ENCODE data around the gene LMBR1L.

The LMBR1L gene

DNA sequence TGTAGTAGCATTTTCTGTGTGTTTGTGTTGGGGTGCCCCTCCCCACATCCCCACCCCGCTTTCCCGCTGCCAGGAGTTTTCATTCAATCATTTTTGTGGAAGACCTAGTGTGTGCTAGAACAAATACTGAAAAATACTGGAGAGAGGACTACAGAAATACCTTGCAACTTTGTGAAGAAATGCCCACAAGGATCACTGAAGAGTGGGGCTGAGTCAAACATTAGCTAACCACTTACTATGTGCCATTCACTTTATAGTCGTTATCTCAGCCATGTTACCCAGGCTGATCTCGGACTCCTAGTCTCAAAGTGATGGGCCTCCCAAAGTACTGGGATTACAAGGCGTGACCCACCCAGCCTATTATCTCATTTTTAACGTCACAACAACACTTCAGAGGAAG lies 559 bp upstream of the LMBR1L start:
- no peak for DNase-seq (ENCODE audit: low spot score)

DNA sequence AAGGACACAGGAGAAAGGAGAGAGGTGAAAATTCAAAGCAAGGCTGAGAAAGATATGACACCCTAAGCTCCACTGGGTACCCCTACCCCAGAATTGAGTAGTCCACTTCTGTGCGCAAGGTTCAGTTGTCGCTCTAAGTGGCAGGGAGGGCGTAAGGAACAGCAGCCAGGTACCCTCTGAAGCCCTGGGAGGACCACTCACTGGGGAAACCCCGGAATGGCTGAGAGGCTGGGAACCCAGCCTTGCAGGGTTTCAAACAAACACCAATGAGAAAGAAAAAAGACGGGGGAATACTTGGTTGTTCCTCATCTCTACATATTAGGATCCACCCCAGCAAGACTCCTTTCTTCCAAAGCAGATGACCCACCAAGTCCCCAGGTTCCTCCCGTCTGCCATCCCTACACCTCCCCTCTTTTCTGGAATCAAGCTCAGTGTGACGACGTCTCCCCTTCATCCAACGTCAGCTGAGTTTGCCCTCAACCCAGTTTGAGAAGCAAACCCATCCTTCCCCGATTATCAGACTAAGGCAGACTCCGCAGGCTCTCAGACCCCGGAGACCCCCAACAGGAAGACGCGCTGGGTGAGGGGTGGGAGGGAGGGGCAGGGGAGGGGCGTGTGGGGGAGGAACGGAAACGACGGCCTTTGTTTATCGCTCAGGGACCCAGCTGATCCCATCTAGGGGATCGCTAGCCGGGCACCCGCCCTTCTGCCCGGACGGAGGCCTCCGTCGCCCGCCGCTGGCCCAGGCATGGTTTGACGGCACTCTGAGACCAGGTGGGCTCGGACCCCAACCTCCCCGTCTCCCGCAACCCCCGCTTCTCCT lies 795 bp downstream of the LMBR1L start:
- no peak for DNase-seq (ENCODE audit: low spot score)

DNA sequence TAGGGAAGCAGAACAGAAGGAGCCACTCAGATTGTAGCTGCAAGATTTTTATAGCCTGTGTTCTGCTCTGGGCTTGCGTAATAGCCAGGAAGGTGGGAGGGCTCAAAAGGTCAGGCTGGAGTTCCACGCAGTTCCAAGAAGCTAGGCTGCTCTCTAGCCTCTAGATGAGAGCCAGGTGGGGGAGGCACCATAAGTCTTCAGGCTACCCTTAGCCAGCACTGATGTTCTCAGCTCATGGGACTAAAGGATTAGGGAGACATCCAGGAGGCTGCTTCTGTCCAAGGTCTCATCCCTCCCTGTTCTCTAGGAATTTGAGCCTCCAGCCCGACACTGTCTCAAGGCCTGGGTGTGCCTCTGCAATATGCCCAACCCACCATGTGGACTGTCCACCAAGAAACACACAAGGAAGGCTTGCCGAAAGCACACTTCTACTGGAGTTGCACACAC lies 1.7 kb downstream of the LMBR1L start:
- DNase-seq (ENCODE audit: low spot score) = no peak

DNA sequence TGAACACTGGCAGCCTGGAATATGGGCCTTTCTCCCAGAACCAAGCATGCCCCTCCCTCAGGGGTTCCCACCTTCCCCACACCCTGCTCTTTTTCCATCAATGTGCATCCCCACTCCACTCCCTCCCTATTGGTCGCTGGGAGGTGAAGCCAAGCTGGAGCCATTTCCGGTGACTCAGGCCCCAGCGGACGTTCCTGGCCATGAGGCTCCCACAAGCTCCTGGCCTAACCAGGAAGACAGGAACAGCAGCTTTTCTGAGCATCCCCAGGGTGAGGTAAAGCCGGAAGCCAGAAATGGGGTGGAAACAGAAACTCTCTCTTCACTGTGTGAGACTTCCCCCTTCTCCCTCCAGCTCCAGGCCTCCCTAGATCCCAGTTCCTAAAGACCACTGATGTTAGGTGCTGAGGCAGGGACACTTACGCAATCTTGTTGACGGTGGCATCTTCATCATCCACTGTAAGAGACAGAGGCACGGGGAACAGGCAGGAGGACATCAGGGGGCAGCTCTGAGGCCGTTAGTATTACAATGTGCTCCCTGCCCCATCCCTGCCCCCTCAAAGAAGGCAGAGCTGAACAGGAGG lies 5.1 kb downstream of the LMBR1L start:
- no peak for DNase-seq (ENCODE audit: low spot score)

DNA sequence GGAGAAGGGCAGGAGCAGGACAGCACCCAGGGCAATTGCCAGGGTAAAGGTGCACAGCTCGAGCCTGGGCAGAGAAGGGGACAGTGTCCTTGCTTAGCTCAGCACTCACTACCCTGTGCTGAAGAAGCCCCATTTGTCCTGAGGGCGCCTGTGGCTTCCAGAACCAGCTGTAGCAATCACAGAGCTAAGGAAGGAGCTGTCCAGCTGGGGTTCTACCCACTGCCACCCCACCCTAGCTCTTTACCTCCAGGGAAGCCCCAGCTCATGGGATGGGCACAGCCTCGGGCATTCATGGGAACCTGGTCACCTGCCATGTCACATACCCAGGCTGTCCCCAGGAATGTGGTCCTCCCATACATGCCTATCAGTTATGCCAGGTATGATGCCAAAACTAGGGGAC lies 5.8 kb downstream of the LMBR1L start:
- DNase-seq (ENCODE audit: low spot score) = no peak

DNA sequence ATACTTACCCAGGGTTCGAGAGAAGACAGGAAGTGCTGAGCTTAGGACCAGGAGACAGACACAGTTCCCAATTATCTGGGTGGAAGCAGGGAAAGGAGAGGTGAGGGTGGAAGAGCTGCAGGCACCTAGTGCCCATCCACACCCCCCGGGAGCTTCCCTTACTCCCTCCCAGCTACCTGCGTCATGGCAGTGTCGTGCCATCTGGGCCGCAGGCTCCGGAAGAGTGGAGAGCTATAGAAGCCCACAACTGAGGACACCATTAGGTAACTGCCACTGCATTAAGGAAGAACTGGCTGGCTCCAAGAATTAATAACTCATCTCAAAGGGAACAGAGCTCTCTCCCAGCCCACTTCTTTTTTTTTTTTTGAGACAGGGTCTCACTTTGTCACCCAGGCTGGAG lies 10.3 kb downstream of the LMBR1L start:
- no peak for DNase-seq (ENCODE audit: low spot score)

DNA sequence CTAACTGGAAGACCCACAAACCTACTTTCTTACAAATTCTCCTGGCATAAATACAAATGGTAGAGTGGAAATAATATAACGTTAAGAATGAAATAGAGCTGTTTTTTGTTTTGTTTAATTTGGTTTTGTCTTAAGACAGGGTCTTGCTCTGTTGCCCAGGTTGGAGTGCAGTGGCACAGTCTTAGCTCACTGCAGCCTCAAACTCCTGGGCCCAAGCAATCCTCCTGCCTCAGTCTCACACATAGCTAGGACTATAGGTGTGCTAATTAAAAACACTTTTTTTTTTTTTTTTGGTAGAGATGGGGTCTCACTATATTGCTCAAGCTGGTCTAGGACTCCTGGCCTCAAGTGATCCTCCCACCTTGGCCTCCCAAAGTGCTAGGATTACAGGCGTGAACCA lies 11.9 kb downstream of the LMBR1L start:
- no peak for DNase-seq (ENCODE audit: low spot score)

DNA sequence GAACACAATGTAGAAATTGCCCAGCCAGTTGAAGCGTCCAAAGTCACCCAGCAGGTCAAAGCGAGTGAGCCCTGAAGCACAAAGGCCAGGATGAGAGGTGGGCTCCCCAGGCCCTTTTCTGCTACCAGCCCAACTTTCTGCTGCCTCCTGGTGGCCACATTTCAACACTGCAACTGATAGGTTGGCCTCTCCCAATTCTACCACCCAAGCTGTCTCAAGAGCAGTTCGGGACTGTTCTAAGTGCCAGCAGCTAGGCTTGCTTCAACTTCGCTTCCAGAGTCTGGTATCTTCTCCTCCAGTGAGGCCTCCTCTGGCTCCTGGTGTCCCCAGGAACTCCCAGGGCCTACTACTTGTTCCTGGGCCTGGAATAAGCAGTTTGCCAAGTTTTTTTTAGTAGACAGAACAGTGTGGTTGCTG lies 12.6 kb downstream of the LMBR1L start:
- DNase-seq (ENCODE audit: low spot score) = peak; percentile 72

DNA sequence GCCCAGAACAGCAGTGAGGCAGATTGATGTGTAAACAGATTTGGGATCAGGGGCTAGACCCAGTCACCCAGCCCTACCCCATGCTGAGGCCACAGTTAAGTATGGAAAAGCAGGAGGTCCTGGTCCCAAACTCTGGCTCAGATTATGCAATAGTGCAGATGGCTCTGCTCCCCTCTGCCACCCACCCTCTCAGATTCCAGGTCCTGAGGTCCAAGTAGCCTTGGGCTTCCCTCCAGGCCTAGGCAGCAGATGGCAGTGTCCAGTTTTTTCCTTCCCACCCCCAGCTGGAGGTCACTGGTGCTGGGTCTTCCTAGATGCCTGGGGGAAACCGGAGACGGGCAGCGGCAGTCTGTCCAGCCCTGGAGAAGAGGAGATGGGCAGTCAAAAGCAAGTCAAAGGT lies 13.3 kb downstream of the LMBR1L start:
- no peak for DNase-seq (ENCODE audit: low spot score)

DNA sequence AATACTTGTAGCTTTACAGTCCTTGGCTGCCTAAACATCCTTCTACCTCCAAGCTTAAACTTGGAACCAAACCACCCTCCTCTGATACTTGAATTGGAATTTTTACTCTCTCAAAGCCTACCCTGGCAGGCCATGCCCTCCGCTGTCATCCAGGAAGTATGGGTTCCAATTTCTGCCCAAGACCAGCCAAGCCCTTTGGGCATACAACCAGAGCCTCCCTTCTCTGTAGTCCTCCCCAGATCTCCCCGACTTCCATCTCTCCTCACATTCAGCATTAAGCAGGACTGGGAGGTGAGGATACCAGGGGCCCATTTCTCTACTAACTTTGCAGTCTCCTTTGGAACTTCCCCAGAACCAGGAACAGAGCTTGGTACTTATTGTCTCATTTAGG lies 15.7 kb downstream of the LMBR1L start:
- DNase-seq (ENCODE audit: low spot score) = no peak

DNA sequence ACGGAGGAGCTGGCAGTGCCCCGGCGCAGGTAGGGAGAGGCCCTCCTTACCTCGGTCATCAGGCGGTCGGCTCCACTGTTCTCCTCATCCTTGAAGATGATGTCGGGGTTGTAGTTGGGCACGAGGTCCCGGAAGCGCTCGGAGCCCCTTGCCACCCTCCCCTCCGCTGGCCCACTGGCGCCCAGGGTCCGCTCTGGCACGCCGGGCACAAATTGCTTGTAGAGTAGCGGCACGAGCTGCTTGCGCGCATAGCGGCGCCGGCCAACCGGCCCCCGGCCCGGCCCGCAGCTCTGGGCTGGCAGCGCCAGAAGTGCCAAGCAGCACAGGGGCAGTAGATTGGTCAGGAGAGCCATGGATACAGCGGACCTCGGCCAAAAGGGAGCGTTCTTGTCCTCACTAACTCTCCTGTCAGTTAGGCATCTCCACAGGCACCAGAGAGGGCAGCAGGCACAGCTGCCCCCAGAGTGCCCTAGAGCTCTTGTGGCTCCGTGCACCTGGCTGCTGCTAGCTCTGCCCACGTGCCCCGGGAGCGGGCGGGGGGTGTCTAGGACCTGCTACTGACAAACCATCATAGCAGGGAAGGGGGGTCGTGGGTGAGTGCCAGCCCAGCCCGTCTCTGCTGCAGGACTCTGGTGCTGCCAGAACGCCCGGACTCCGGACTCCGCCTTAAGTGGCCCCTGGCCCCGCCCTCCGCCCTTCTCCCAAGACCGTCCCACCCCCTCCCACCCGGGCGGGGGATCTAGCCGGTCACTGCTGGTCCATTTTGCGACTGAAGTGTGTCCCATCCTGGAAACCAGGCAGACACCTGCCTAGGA lies 16.3 kb downstream of the LMBR1L start, which contains the start of gene DHH:
Gene DHH, minus strand, starts transcription at position 642 of the 815 bp plus-strand sequence. Its CDS starts 289 bp downstream, at position 353.
- no peak for DNase-seq (ENCODE audit: low spot score)

DNA sequence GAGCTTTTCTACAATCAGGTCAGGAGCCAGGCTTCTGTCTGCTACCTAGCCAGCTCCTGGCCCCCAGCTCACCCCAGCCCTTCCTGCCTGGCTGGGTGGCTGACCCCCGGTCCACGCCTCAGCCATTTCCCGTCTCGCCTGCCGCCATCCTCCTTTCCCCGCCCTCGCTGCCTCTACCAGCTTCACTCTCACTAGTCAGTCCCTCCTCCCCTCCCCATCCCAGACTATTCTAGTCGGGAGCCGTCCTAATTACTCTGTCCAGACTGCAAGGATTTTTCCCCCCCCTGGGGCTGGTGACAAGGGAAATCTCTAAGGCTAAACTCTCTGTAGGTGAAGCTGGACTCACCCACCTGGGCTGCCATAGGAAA lies 16.9 kb downstream of the LMBR1L start:
- DNase-seq (ENCODE audit: low spot score) = no peak

DNA sequence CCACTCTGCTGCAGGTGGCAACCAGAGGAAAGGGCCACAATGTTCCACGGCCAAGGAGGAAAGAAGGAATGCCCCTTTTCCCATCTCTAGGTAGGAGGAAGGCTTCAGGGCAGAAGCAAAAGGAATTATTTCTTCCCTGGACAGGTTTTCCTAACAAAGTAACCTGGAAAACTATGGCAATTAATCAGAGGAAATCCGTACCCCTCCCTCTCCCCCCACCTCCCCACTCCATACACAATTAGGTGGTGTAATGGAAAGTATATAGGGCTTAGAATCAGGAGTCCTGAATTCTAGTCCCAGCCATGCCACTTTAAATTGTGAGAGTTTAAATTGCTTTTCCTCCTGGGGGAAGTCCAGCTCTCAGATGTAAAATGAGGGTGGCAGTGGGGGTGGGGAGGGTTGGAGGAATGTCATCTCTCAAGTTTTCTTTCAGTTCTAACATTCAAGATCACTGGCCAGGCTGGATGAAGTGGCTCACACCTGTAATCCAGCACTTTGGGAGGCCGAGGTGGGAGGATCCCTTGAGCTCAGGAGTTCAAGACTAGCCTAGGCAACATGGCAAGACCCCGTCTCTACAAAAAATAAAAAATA lies 17.7 kb downstream of the LMBR1L start:
- DNase-seq (ENCODE audit: low spot score) = no peak

DNA sequence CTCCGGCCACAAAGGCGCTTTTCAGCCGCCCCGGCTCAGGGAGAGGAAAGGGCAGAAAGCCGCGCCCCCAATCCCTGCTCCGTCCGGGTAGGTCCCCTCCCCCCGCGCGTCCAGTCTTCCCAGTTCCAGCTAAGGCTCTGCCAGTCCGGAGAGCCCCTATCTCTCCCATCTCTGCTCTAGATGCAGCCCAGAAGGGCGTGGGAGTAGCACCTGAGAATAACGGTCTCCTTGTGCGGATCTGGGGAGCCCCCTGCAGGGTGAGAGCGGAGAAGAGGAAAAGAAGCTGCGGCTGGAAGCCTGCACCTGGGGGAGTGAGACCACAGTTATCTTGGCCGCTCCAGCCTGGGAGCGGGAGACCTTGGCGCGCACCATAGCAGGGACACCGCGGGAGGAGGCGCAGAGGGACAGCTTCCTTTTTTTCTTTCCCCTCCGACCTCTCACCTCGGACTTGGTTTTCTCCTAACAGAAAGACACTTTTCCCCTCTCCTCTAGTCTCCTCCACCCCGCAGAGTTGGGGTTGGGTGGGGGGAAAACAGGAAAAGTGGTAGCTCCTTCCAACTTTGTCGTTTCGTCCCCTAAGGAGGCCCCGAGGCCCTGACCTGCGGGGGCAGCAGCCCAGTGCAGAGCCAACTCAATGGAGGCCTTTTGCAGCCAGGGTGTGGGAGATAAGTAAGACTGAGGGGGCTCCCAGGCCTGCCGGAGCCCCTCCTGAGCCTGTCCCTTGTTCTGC lies 18.4 kb downstream of the LMBR1L start:
- DNase-seq (ENCODE audit: low spot score) = peak; percentile 57

DNA sequence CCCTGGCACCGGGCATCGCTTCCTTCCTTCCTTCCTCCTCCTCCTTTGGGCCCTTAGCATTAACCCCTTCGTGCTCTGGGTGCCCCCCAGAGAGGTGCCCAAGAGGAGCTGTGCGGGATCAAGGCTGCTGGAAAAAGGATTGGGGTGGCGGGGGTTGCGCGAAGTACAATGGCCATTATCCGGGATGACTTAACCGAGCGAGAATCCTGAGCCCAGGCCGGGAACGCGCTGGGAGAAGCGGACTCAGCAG lies 18.9 kb downstream of the LMBR1L start:
- no peak for DNase-seq (ENCODE audit: low spot score)

DNA sequence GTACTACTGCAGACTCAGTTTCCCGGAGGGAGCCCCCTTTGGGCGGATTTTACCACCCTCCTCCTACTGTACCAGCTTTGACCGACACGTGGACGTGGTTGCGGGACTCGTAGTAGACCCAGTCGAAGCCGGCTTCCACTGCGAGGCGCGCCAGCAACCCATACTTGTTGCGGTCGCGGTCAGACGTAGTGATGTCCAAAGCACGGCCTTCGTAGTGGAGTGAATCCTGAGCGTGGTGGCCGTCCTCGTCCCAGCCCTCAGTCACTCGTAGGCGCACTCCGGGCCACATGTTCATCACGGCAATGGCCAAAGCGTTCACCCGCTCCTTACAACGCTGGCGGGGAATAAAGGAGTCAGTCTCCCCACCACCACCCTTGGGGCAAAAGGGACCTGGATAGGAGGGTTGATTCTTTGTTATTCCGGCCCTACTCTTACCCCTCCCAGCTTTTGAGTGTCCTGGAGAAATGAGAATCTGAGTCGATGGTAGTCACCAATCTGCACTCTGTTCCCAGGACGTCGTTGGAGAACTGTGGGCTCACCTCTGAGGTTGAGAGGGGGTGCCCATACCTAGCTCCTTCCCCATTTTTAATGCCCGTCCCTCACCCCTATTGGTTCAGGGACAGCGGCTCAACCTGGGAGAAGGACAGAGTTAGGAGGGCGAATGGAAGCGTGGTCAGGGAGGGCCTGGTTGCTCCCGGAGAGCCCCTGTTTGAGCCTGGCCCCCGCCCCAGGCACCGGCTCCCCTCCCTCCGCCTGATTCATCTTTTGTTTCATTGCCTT lies 19.4 kb downstream of the LMBR1L start:
- DNase-seq (ENCODE audit: low spot score) = no peak

DNA sequence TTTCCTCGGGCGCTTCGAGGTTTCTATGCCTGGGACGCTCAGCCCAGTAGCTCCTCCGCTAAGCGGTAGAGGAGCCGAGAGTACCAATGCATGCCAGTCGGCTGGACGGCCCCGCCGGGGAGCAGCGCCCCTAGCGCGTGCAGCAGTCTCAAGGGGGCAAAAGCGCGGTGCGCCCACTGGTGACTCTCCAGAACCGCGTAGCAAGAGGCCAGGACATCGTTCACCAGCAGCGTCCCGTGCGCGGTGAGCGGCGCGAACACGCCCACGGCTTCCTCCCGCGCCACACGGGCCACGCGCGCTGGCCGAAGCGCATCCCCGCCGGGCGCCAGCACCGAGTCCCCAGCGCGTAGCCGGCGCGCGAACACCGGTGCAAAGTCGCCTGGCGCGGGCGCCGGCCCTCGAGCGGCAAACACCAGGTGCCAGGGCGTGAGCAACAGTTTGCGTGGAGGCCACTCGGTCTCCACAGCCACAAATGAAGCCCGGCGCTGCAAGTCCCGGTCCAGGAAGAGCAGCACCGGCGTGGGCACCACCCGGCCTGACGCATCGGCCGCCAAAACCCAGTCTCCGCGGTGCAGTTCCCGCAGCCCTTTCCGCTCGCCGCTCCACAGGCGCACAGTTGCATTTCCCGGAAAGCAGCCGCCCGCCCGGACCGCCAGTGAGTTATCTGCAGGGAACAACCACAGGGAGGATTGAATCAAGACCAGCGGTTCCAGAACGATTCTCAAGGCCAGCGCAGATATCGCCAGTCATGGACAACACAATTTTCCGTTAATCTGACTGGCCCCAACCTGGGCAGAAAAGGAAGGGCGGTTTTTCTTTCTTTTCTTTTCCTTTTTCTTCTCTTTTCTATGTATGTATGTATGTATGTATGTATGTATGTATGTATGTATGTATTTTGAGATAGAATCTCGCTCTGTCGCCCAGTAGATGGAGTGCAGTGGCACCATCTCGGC lies 20.6 kb downstream of the LMBR1L start:
- no peak for DNase-seq (ENCODE audit: low spot score)

DNA sequence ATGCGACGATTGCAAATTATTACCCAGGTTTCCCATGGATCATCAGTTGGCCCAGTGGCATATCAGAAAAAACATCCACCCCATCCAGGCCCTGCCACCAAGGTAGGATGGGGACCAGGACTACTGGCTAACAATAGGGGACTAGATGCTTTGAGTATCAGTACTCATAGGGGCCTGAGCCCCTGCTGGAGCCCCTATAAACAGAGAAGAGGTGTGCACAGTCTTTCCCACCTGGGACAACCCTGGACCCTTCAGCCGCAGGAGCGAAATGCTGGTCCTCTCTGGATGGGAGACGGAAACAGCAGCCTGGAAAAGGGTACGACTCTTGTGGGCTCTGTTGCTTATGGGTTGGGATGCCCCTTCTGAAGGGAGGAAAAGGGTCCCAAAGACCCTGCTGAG lies 21.7 kb downstream of the LMBR1L start:
- DNase-seq (ENCODE audit: low spot score) = no peak

DNA sequence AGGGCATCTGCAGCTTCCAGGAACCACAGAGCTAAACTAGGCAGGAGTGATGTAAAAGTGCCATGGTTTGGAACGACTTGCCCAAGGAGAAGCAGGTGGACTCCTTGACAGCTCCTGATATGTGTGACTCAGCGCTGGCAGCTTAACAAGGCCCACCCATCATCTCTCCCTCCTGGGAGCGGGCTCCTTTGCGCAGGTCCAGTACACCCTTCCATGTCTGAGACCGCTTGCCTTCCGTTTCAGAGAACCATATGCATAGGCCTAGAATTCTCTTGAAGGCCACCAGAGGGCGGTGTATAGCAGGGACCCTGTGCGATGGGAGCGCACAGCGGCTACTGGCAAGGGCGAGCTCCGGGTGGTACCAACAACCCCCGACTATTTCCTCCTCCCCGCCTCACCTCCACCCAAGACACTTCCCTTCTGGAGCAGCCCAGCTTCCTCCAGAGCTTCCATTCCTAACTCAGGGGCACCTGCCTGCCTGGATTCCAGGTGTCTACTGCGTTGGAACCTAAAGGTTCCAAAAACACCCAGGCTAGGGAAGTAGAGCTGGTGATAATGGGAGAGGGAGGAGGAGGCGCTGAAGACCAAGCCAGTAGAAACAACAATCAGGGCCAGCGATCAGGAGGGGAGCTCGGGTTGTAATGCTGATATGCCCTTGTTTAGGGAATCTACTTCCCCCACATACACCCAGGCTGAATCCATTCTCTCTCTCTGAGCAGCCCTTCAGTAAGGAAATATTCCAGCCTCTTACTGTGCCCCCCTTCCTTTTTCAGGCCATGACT lies 22.3 kb downstream of the LMBR1L start:
- DNase-seq (ENCODE audit: low spot score) = peak; percentile 79
